HepG2 (cell line): ENCODE data around the gene FBXL13. TPM values are rescaled to one million over a fixed set of nuclear protein-coding genes. Genes with fewer than 3 reads are reported as not detected.

Source experiments
- CENPBD1 ChIP-seq: sonication (generic); formaldehyde crosslinking; IDR thresholded peaks from 2 replicates; pipeline ENCODE4 v1.8.0; 2022; ENCODE audit warnings: missing genetic modification reagents, low read depth, mild to moderate bottlenecking, borderline replicate concordance
- ELF4 ChIP-seq: sonication (generic); formaldehyde crosslinking; IDR thresholded peaks from 2 replicates; pipeline ENCODE4 v1.5.0; 2020; ENCODE audit warnings: missing genetic modification reagents, mild to moderate bottlenecking, moderate library complexity, borderline replicate concordance
- FOXA3 ChIP-seq: IDR thresholded peaks from 2 replicates; pipeline ENCODE4 v1.6.1; 2016; ENCODE audit warnings: missing genetic modification reagents, missing compliant biosample characterization
- HNF1B ChIP-seq: sonication (generic); formaldehyde crosslinking; IDR thresholded peaks from 2 replicates; pipeline ENCODE4 v1.5.1; 2020; ENCODE audit warnings: mild to moderate bottlenecking, moderate library complexity, missing genetic modification reagents
- HOXA3 ChIP-seq: sonication (generic); formaldehyde crosslinking; IDR thresholded peaks from 2 replicates; pipeline ENCODE4 v1.5.0; 2020; ENCODE audit warnings: missing genetic modification reagents
- IKZF4 ChIP-seq: sonication (generic); formaldehyde crosslinking; IDR thresholded peaks from 2 replicates; pipeline ENCODE4 v1.5.1; 2020; ENCODE audit warnings: borderline replicate concordance, mild to moderate bottlenecking, low read depth, missing genetic modification reagents; ENCODE audit errors: not compliant biosample characterization
- MAF1 ChIP-seq: sonication (generic); formaldehyde crosslinking; IDR thresholded peaks from 2 replicates; pipeline ENCODE4 v1.5.0; 2020; ENCODE audit warnings: missing genetic modification reagents, borderline replicate concordance
- NCOA5 ChIP-seq: sonication (generic); formaldehyde crosslinking; IDR thresholded peaks from 2 replicates; pipeline ENCODE4 v1.4.0; 2020; ENCODE audit warnings: missing genetic modification reagents
- NFKBIZ ChIP-seq: IDR thresholded peaks from 2 replicates; pipeline ENCODE4 v1.6.1; 2018; ENCODE audit warnings: missing genetic modification reagents, missing compliant biosample characterization
- NPAS2 ChIP-seq: sonication (generic); formaldehyde crosslinking; IDR thresholded peaks from 2 replicates; pipeline ENCODE4 v1.8.0; 2022; ENCODE audit warnings: mild to moderate bottlenecking, missing genetic modification reagents, borderline replicate concordance
- PRPF4 ChIP-seq: fragments of 200-400 bp; formaldehyde crosslinking; IDR thresholded peaks from 2 replicates; pipeline ENCODE4 v1.6.1; 2016; ENCODE audit warnings: low read length, low read depth; ENCODE audit not compliant: poor library complexity, severe bottlenecking
- RERE ChIP-seq: IDR thresholded peaks from 2 replicates; pipeline ENCODE4 v1.6.1; 2016; ENCODE audit warnings: low read depth, missing genetic modification reagents, missing compliant biosample characterization
- RFXANK ChIP-seq: IDR thresholded peaks from 2 replicates; pipeline ENCODE4 v1.6.1; 2016
- ZIK1 ChIP-seq: sonication (generic); formaldehyde crosslinking; IDR thresholded peaks from 2 replicates; pipeline ENCODE4 v1.5.0; 2020; ENCODE audit warnings: mild to moderate bottlenecking, low read depth, missing genetic modification reagents, borderline replicate concordance
- ZNF234 ChIP-seq: sonication (generic); formaldehyde crosslinking; conservative IDR thresholded peaks from 2 replicates; pipeline ENCODE4 v1.5.1; 2020; ENCODE audit warnings: mild to moderate bottlenecking, missing genetic modification reagents
- ZNF510 ChIP-seq: sonication (generic); formaldehyde crosslinking; IDR thresholded peaks from 2 replicates; pipeline ENCODE4 v1.4.0; 2020; ENCODE audit warnings: low read depth, mild to moderate bottlenecking, missing genetic modification reagents
- ZNF652 ChIP-seq: IDR thresholded peaks from 2 replicates; pipeline ENCODE4 v1.6.1; 2016; ENCODE audit warnings: low read depth, borderline replicate concordance
- polyA plus RNA-seq, 8 experiments: library from polyadenylated mRNA; depleted of rRNA in 3 of 8; stranded (reverse) in 7 of 8; unstranded in 1 of 8; fragments of >200 nt; fragmentation: Illumina TruSeq in 4 of 8; extraction: Trizol in 4 of 8; gene quantifications; 2 replicates each; pipeline versions ENCODE4 v1.2.1 to v1.2.3, GENCODE V29; 2011 to 2016; ENCODE audit warnings: low read depth in 4 of 8, missing spikeins in 1 of 8, mixed read lengths in 1 of 8; ENCODE audit not compliant: insufficient read depth in 1 of 8
- total RNA-seq, 5 experiments: library from RNA; depleted of rRNA; stranded (reverse); fragments of >200 nt; fragmentation: Illumina TruSeq; extraction: Trizol; gene quantifications; 2 replicates each; pipeline ENCODE4 v1.2.3, GENCODE V29; 2016; ENCODE audit warnings: low read depth in 1 of 5

The FBXL13 gene
- total and polyA plus RNA-seq, 2 of the 13 experiments (the other 11 are each of a cell fraction or from before 2014, with no cell fraction given), result 0.24 to 0.77 TPM

GRCh38 chr7:102991540-102992214 lies 82.9 kb downstream of the FBXL13 start (continued):
- TF ChIP-seq HNF1B (no peak), ELF4 (CRISPR knock-in tag) (no peak), ZNF234 (CRISPR knock-in tag) (no peak), NPAS2 (CRISPR knock-in tag) (no peak), PRPF4 (no peak), RERE (no peak), ZNF510 (CRISPR knock-in tag) (no peak), FOXA3 (CRISPR knock-in tag) (peak; percentile 52; the same call in 1 of the 2 replicates), HOXA3 (CRISPR knock-in tag) (no peak), MAF1 (CRISPR knock-in tag) (no peak), CENPBD1 (no peak), NFKBIZ (no peak), RFXANK (CRISPR knock-in tag) (no peak), ZNF652 (CRISPR knock-in tag) (no peak), NCOA5 (no peak), ZIK1 (no peak), IKZF4 (CRISPR knock-in tag) (no peak)
